Parathyroid adenoma (tissue), 2 donors: ENCODE results near the gene SMARCA1.
A peak's percentile ranks its signal among the peaks of the same experiment; 100 is the strongest.
"Not testable (repeated sequence)": the region's sequence is repeated elsewhere in the genome, so short reads cannot be mapped to it uniquely, and the experiment has no call there.

Experiments used
- H2AFZ ChIP-seq: fragments of 300-600 bp; sonication (generic); one replicate; pipeline ENCODE4 v1.7.0; 2017; ENCODE audit warnings: antibody characterized with exemption, mild to moderate bottlenecking
- H3K27ac ChIP-seq: fragments of 300-600 bp; sonication (generic); one replicate; pipeline ENCODE4 v1.7.0; 2017
- H3K27me3 ChIP-seq: fragments of 300-600 bp; sonication (generic); one replicate; pipeline ENCODE4 v1.7.0; 2017; ENCODE audit warnings: low read length; ENCODE audit not compliant: control insufficient read depth, insufficient read depth
- H3K36me3 ChIP-seq: fragments of 300-600 bp; sonication (generic); one replicate; pipeline ENCODE4 v1.7.0; 2017; ENCODE audit warnings: low read length; ENCODE audit not compliant: control insufficient read depth, insufficient read depth
- H3K4me1 ChIP-seq: fragments of 300-600 bp; sonication (generic); one replicate; pipeline ENCODE4 v1.7.0; 2017; ENCODE audit warnings: control low read depth
- H3K4me2 ChIP-seq: fragments of 300-600 bp; sonication (generic); one replicate; pipeline ENCODE4 v1.7.0; 2017; ENCODE audit warnings: low read length
- H3K4me3 ChIP-seq: fragments of 300-600 bp; sonication (generic); one replicate; pipeline ENCODE4 v1.7.0; 2017; ENCODE audit warnings: low read depth, low read length
- H3K79me2 ChIP-seq: fragments of 300-600 bp; sonication (generic); one replicate; pipeline ENCODE4 v1.7.0; 2017; ENCODE audit warnings: control low read depth
- H3K9ac ChIP-seq: fragments of 300-600 bp; sonication (generic); one replicate; pipeline ENCODE4 v1.7.0; 2017; ENCODE audit warnings: mild to moderate bottlenecking
- H3K9me3 ChIP-seq: fragments of 300-600 bp; sonication (generic); one replicate; pipeline ENCODE4 v1.7.0; 2017; ENCODE audit warnings: low read length; ENCODE audit not compliant: control insufficient read depth
- TF ChIP-seq, protein P1 (sequence below): fragments of 300-600 bp; sonication (generic); IDR thresholded peaks from one replicate; pipeline ENCODE4 v1.7.0; 2017; ENCODE audit warnings: antibody characterized with exemption, mild to moderate bottlenecking
- donor health status: primary hyperparathyroidism.

Gene SMARCA1

DNA sequence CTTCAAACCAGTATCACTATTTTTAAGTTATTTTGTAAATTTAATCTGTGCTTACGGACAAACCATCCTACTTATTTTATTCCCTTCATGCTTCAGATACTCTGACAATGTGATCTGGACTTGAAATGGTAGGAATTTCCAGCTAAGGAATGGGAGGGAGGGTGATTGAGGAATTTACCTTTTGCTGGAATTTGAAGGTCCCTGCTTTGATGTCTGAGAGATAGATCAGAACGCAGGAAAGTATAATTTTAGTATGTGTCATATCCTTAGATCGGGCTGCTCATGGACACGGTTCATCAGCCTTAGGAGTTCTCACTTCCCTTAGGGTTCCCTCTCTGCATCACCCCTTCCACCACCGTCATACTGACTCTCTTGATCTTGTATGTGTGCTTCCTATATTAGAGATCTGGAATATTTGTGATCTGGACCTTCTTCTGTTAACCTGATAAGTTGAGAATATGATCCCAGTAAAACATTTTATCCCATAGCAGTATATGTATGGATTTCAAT lies 33.6 kb upstream of the SMARCA1 start:
- no peaks in the 10 kb centered on the region for H3K36me3 ChIP-seq
- peak overlapping the region; percentile 25 for H2AFZ ChIP-seq
- peaks cover 17% of the 10 kb centered on the region for H3K4me1 ChIP-seq
- no peak overlapping the region for H3K9ac ChIP-seq
- peak overlapping the region; percentile 96 for H3K27ac ChIP-seq
- no peaks in the 10 kb centered on the region for H3K9me3 ChIP-seq
- H3K79me2 ChIP-seq, result no peaks in the 10 kb centered on the region
- no peaks in the 10 kb centered on the region for H3K27me3 ChIP-seq
- TF ChIP-seq, protein P1, sequence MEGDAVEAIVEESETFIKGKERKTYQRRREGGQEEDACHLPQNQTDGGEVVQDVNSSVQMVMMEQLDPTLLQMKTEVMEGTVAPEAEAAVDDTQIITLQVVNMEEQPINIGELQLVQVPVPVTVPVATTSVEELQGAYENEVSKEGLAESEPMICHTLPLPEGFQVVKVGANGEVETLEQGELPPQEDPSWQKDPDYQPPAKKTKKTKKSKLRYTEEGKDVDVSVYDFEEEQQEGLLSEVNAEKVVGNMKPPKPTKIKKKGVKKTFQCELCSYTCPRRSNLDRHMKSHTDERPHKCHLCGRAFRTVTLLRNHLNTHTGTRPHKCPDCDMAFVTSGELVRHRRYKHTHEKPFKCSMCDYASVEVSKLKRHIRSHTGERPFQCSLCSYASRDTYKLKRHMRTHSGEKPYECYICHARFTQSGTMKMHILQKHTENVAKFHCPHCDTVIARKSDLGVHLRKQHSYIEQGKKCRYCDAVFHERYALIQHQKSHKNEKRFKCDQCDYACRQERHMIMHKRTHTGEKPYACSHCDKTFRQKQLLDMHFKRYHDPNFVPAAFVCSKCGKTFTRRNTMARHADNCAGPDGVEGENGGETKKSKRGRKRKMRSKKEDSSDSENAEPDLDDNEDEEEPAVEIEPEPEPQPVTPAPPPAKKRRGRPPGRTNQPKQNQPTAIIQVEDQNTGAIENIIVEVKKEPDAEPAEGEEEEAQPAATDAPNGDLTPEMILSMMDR, result no peak
- H3K4me2 ChIP-seq, result peak overlapping the region; percentile 42
- no peak overlapping the region for H3K4me3 ChIP-seq

DNA sequence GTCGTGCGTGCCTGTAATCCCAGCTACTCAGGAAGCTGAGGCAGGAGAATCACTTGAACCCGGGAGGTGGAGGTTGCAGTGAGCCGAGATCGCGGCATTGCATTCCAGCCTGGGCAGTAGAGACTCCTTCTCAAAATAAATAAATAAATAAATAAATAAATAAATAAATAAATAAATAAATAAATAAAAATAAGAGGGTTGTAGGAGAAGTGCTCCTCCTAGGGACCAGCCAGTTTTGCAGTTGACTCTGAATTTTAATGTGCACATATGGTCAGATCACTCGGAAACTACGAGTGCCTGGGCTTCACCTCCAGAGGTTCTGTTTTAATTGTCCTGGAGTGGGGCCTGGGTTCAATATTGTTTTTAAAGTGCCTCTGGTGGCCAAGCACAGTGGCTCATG lies 31.5 kb upstream of the SMARCA1 start:
- not testable (repeated sequence) for H3K79me2 ChIP-seq, H3K9me3 ChIP-seq, H3K27me3 ChIP-seq, H3K27ac ChIP-seq, H3K36me3 ChIP-seq, H3K4me2 ChIP-seq, H3K4me3 ChIP-seq, H2AFZ ChIP-seq, H3K9ac ChIP-seq
- peaks cover 17% of the 10 kb centered on the region for H3K4me1 ChIP-seq

DNA sequence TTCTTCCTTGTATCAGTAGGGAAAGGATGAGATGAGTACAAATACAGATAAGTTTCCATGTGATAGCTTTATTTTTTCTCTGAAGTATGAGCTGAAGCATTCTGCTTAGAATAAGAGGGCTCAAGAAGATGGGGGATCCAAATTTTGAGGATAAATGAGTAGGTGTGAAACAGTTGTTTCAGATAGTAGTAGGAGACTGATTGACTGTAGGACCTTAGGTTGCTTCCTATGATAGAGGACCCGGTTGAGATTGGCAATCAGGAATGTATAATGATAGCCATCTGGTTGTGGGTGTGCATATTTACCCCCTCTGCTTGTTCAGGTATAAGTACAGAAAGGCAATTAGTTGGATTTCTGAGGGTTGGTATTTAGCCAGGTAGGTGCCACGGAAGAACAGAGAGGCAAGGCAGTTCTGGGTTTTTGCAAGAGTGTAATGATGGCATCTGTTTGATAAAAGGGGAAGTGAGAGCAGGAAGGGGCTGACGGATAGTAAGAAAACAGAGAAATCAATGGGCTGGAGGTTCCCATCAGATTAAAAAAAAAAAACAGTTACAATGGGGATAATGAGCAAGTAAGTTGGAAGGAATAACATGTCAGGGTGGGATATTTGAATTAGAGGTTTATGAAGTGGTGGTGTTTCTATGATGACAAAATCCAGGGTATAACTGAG lies 30.5 kb upstream of the SMARCA1 start:
- no peak overlapping the region for H3K9ac ChIP-seq
- no peak overlapping the region for H3K27ac ChIP-seq
- no peak overlapping the region for H3K4me2 ChIP-seq
- H3K36me3 ChIP-seq, result no peaks in the 10 kb centered on the region
- no peaks in the 10 kb centered on the region for H3K27me3 ChIP-seq
- TF ChIP-seq, protein P1, result no peak
- peaks cover 17% of the 10 kb centered on the region for H3K4me1 ChIP-seq
- no peaks in the 10 kb centered on the region for H3K79me2 ChIP-seq
- no peaks in the 10 kb centered on the region for H3K9me3 ChIP-seq
- no peak overlapping the region for H3K4me3 ChIP-seq
- H2AFZ ChIP-seq, result no peak overlapping the region

DNA sequence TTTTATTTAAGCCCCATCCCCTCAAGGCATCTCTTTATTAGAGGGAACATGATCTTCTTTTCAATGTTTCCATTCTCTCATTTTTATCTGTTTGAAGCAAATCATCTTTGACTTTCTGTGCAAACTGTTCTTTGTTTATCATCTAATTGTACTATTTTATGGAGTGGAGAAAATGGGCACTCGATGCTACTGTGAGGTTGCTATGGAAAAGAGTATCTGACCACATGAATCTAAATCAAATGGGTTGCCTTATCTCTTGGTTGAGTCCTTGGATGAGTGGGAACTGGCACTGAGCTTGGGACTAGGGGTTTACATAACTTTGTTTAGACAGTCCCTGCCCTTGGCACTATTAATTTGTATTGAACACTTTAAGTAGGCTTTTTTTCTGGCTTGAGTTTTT lies 25.8 kb upstream of the SMARCA1 start:
- Histone ChIP-seq H3K4me2 (no peak overlapping the region), H3K9me3 (no peaks in the 10 kb centered on the region), H3K9ac (no peak overlapping the region), H3K27me3 (no peaks in the 10 kb centered on the region), H3K4me1 (peaks cover 6% of the 10 kb centered on the region), H3K36me3 (no peaks in the 10 kb centered on the region), H2AFZ (no peak overlapping the region), H3K4me3 (no peak overlapping the region), H3K79me2 (no peaks in the 10 kb centered on the region), H3K27ac (no peak overlapping the region)
- TF ChIP-seq, protein P1, result no peak

DNA sequence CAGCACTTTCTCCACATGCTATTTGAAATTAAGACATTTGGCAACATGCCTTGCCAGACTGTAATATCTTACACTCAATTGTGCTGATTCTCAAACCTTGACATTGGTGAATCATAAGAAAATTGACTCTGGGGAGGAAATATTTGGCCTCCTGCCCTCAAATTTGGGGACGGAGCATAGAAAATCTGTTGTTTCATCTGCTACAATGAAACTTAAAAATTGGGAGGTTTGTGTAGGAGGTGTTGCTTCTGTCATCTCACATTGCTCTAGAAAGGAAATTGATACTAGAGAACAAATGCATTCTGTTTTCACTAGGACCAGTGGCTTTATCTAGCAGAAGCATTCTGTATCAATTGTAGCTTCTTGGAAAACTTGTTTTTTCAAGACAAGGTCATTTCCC lies 22.1 kb upstream of the SMARCA1 start:
- no peaks in the 10 kb centered on the region for H3K79me2 ChIP-seq
- H3K36me3 ChIP-seq, result no peaks in the 10 kb centered on the region
- H3K9ac ChIP-seq, result no peak overlapping the region
- H3K9me3 ChIP-seq, result no peaks in the 10 kb centered on the region
- H3K27ac ChIP-seq, result peak overlapping the region; percentile 71
- H2AFZ ChIP-seq, result no peak overlapping the region
- H3K4me2 ChIP-seq, result peak overlapping the region; percentile 44
- TF ChIP-seq, protein P1, result no peak
- no peaks in the 10 kb centered on the region for H3K27me3 ChIP-seq
- H3K4me1 ChIP-seq, result peaks cover 9% of the 10 kb centered on the region
- H3K4me3 ChIP-seq, result peak overlapping the region; percentile 5
